Kidney (tissue), 14 donors: ENCODE data around the gene PLD2. TPM values are rescaled to one million over a fixed set of nuclear protein-coding genes. Genes with fewer than 3 reads are reported as not detected.

Experiments
- DNase-seq, 5 donors: peaks; one replicate each; pipeline ENCODE4 v3.0.0-alpha.2; 2013 to 2020
- FAIRE-seq: peaks from 2 replicates; lab custom pipeline; 2012; peaks lifted over from hg19 to GRCh38; lab: Jason Lieb, UNC
- H3K27ac ChIP-seq, 2 donors: one replicate each; pipeline ENCODE4 v1.7.0; 2013; ENCODE audit warnings: low read depth in 2 of 2, low read length in 2 of 2, inconsistent platforms in 1 of 2
- H3K27me3 ChIP-seq: one replicate; pipeline ENCODE4 v1.7.1; 2013; ENCODE audit warnings: low read length, inconsistent platforms; ENCODE audit not compliant: control insufficient read depth, insufficient read depth
- H3K36me3 ChIP-seq, 3 donors: one replicate each; pipeline versions ENCODE4 v1.7.0 to v1.7.1; 2013; ENCODE audit warnings: low read length in 3 of 3, control low read depth in 1 of 3, inconsistent platforms in 1 of 3; ENCODE audit not compliant: insufficient read depth in 3 of 3, control insufficient read depth in 2 of 3
- H3K4me1 ChIP-seq, 3 donors: one replicate each; pipeline versions ENCODE4 v1.7.0 to v1.7.1; 2013; ENCODE audit warnings: low read length in 3 of 3, inconsistent platforms in 1 of 3, low read depth in 1 of 3; ENCODE audit not compliant: control insufficient read depth in 2 of 3, insufficient read depth in 2 of 3
- H3K4me3 ChIP-seq, 3 donors: one replicate each; pipeline versions ENCODE4 v1.7.0 to v1.8.1; 2013; ENCODE audit warnings: low read length in 3 of 3, control low read depth in 1 of 3, inconsistent platforms in 1 of 3
- H3K9ac ChIP-seq, 3 donors: one replicate each; pipeline versions ENCODE4 v1.7.0 to v1.7.1; 2013; ENCODE audit warnings: low read length in 3 of 3, control low read depth in 1 of 3, inconsistent platforms in 1 of 3
- H3K9me3 ChIP-seq, 3 donors: one replicate each; pipeline versions ENCODE4 v1.7.0 to v1.7.1; 2013; ENCODE audit warnings: low read length in 3 of 3, control low read depth in 1 of 3, inconsistent platforms in 1 of 3; ENCODE audit not compliant: control insufficient read depth in 2 of 3, insufficient read depth in 1 of 3
- intact Hi-C: fragments of 100-400 bp; cut with DNase I; formaldehyde crosslinking; loops from one replicate; pipeline ENCODE4 v1.11.1; 2022
- polyA plus RNA-seq: library from polyadenylated mRNA; stranded (reverse); fragments of 350-450 nt; fragmentation: Illumina TruSeq; extraction: RNeasy Lipid Tissue Mini Kit (QIAGEN cat#74804); gene quantifications from one replicate; pipeline ENCODE4 v1.2.3, GENCODE V29; 2014; ENCODE audit warnings: low read depth, low replicate concordance; ENCODE audit not compliant: insufficient read depth
- total RNA-seq: library from RNA; stranded (reverse); fragmentation: NEBNext Ultra II Directional; extraction: Animal tissue kit (Norgen Biotek cat#: 25700); gene quantifications from one replicate; pipeline ENCODE4 v1.2.1, GENCODE V29; 2021
- TF ChIP-seq, protein P1 (sequence below): IDR thresholded peaks from 3 replicates; pipeline ENCODE4 v1.5.1; 2012; ENCODE audit warnings: mild to moderate bottlenecking, moderate library complexity, borderline replicate concordance; ENCODE audit not compliant: insufficient read depth; ENCODE audit errors: extremely low read depth
- donor health status: control.
- donor health status: control.
- donor health status: control.
- donor health status: control.
- donor health status: control.
- donor health status: DM: yes; HTN: yes; CAD: no.
- donor health status: Normal renal cell carcinoma (clear cell type).

The PLD2 gene
- total and polyA plus RNA-seq, 2 donors from 2014 or later, result 9.2 to 45.4 TPM

DNA sequence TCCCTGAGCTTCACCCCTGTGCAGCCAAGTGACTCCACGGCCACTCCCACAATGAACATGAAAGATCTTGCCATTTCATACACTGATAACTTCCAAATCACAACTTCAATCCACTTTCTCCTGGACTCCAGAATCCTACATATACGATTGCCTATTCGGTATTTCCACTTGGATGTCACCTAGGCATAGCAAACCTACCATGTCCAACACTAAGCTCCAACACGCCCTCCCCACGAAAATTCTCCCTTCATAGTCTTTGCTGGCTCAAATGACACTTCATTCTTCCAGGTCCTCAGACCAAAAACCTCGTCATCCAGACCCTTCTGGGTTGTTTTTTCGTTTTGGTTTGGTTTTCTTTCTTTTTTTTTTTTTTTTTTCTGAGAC lies 16.3 kb upstream of the PLD2 start:
- intact Hi-C loops, result no loop called here
- Histone ChIP-seq H3K4me1 (peaks cover 0 to 20% (median 12%) of the 10 kb centered on the region in 3 donors), H3K36me3 (no peaks in the 10 kb centered on the region), H3K27ac (peak overlapping the region; percentile 92 to 93), H3K27me3 (peaks cover 5% of the 10 kb centered on the region), H3K9me3 (no peaks in the 10 kb centered on the region), H3K4me3 (peak overlapping the region; percentile 83 to 92 (median 86)), H3K9ac (peak overlapping the region; percentile 64 to 82 (median 80))
- TF ChIP-seq, protein P1, sequence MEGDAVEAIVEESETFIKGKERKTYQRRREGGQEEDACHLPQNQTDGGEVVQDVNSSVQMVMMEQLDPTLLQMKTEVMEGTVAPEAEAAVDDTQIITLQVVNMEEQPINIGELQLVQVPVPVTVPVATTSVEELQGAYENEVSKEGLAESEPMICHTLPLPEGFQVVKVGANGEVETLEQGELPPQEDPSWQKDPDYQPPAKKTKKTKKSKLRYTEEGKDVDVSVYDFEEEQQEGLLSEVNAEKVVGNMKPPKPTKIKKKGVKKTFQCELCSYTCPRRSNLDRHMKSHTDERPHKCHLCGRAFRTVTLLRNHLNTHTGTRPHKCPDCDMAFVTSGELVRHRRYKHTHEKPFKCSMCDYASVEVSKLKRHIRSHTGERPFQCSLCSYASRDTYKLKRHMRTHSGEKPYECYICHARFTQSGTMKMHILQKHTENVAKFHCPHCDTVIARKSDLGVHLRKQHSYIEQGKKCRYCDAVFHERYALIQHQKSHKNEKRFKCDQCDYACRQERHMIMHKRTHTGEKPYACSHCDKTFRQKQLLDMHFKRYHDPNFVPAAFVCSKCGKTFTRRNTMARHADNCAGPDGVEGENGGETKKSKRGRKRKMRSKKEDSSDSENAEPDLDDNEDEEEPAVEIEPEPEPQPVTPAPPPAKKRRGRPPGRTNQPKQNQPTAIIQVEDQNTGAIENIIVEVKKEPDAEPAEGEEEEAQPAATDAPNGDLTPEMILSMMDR, result no peak
- DNase-seq (no peak), FAIRE-seq (no peak)

DNA sequence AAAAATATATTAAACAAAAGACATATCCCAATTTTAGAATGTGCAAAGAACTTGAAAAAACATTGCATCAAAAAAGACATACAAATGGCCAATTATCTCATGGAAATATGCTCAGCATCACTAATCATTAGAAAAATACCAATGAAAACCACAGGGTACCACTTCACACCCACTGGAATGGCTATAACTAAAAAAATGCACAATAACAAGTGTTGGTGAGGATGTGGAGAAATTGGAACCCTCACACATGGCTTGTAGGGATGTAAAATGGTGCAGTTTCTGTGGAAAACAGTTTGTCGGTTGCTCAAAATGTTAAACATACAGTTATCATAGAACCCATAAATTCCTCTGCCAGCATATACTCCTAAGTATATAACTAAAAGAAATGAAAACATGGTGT lies 11.8 kb upstream of the PLD2 start:
- TF ChIP-seq, protein P1, result no peak
- H3K4me1 ChIP-seq, result peaks cover 0 to 12% (median 4%) of the 10 kb centered on the region in 3 donors

DNA sequence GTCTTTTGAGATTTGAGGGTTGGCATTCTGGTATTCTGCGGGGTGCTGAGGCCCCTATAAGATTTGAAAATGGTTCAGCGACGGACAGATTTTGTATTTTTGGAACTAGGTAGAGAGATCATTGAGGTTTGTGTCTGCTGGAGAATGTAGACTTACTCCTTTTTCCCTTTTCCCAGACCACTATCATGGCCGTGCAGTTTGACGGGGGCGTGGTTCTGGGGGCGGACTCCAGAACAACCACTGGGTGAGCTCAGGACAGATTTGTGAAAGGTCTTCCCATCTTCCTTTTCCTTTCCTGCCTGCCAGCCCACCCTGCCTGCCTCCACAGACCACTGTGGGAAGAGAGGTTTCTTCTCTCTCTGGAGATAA lies 10.4 kb upstream of the PLD2 start:
- intact Hi-C loops, result no loop called here
- TF ChIP-seq, protein P1, result no peak

More for the DNA sequence above, 11.8 kb upstream of the PLD2 start:
- no peak for DNase-seq
- Histone ChIP-seq H3K36me3 (peaks cover 5 to 20% (median 13%) of the 10 kb centered on the region in 3 donors), H3K27me3 (no peaks in the 10 kb centered on the region), H3K9ac (no peak overlapping the region), H3K9me3 (no peaks in the 10 kb centered on the region), H3K27ac (no peak overlapping the region), H3K4me3 (peak overlapping the region in 1 of 3 donors; percentile 100)
- intact Hi-C loops, result no loop called here
- no peak for FAIRE-seq

More for the DNA sequence above, 10.4 kb upstream of the PLD2 start:
- no peaks in the 10 kb centered on the region for H3K27me3 ChIP-seq
- peaks cover 5 to 20% (median 13%) of the 10 kb centered on the region in 3 donors for H3K36me3 ChIP-seq
- H3K9me3 ChIP-seq, result no peaks in the 10 kb centered on the region
- FAIRE-seq (no peak), DNase-seq (peak in 1 of 5 donors; percentile 60)
- peak overlapping the region; percentile 52 to 71 for H3K27ac ChIP-seq
- peak overlapping the region; percentile 95 to 100 (median 96) for H3K4me3 ChIP-seq
- peak overlapping the region; percentile 76 to 96 (median 81) for H3K9ac ChIP-seq
- peaks cover 0 to 7% (median 0%) of the 10 kb centered on the region in 3 donors for H3K4me1 ChIP-seq
